HEK293T (cell line): Measurements from ENCODE around the gene ELAC1.

Experiments used
- ARNT ChIP-seq: fragments of 450-650 bp; IDR thresholded peaks from 2 replicates; pipeline ENCODE4 v1.6.1; 2017; ENCODE audit warnings: mild to moderate bottlenecking
- BHLHE40 ChIP-seq: fragments of 450-650 bp; IDR thresholded peaks from 2 replicates; pipeline ENCODE4 v1.6.1; 2016; ENCODE audit warnings: mild to moderate bottlenecking, moderate library complexity, borderline replicate concordance
- CTBP1 ChIP-seq: fragments of 450-650 bp; IDR thresholded peaks from 2 replicates; pipeline ENCODE4 v1.6.1; 2016; ENCODE audit warnings: borderline replicate concordance
- ELF4 ChIP-seq: fragments of 450-650 bp; IDR thresholded peaks from 2 replicates; pipeline ENCODE4 v1.6.1; 2017; ENCODE audit warnings: antibody characterized with exemption
- FOXA1 ChIP-seq: fragments of 450-650 bp; IDR thresholded peaks from 2 replicates; pipeline ENCODE4 v1.6.1; 2016; ENCODE audit warnings: mild to moderate bottlenecking
- FOXK2 ChIP-seq: fragments of 450-650 bp; IDR thresholded peaks from 2 replicates; pipeline ENCODE4 v1.6.1; 2016; ENCODE audit warnings: mild to moderate bottlenecking
- SP1 ChIP-seq: fragments of 450-650 bp; IDR thresholded peaks from 2 replicates; pipeline ENCODE4 v1.6.1; 2017
- SUZ12 ChIP-seq: fragments of 450-650 bp; IDR thresholded peaks from 2 replicates; pipeline ENCODE4 v1.6.1; 2016; ENCODE audit warnings: mild to moderate bottlenecking
- TARDBP ChIP-seq: fragments of 450-650 bp; IDR thresholded peaks from 2 replicates; pipeline ENCODE4 v1.6.1; 2016

DNA sequence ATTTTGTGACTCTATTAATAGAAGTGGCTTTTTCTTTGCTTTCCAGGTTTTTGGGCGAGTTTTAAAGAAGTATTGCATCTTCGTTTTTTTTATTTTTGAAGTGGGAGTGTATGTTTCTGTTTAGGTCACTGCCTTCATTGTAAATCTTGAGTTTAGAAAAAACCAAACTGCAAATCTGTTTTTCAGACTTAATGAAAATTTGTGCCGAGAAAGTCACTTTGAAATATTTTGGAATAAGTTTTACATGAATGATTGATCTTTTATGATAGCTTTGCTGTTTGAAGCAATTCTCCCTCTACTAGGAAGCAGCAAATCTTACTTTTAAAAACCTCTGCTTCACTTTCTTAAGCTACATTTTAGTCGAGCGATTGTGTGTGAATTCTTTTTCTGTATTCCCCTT, 64.4 kb downstream of the ELAC1 start:
- TF ChIP-seq FOXK2 = no peak
- TF ChIP-seq FOXA1 = no peak
- TF ChIP-seq SP1 = no peak
- TF ChIP-seq SUZ12 = no peak
- TF ChIP-seq BHLHE40 = no peak
- TF ChIP-seq ARNT = no peak
- TF ChIP-seq CTBP1 = no peak
- TF ChIP-seq TARDBP = no peak
- TF ChIP-seq ELF4 = no peak
